HL-60 (cell line): ENCODE data around the gene LUM.

ENCODE experiments used
- GABPA ChIP-seq: IDR thresholded peaks from 2 replicates; pipeline ENCODE4 v1.6.1; 2012; ENCODE audit warnings: low read depth
- POLR2AphosphoS5 ChIP-seq: IDR thresholded peaks from 2 replicates; pipeline ENCODE4 v1.6.1; 2012; ENCODE audit warnings: low read depth
- REST ChIP-seq: IDR thresholded peaks from 2 replicates; pipeline ENCODE4 v1.6.1; 2012; ENCODE audit warnings: low read depth; ENCODE audit not compliant: insufficient replicate concordance
- SPI1 ChIP-seq: IDR thresholded peaks from 2 replicates; pipeline ENCODE4 v1.6.1; 2012; ENCODE audit warnings: low read depth, mild to moderate bottlenecking, borderline replicate concordance
- TF ChIP-seq, protein P1 (sequence below): IDR thresholded peaks from one replicate; pipeline ENCODE4 v1.5.1; 2011; ENCODE audit warnings: low read length, control low read depth, inconsistent platforms; ENCODE audit not compliant: insufficient read depth

GRCh38 chr12:91138337-91138920 lies 27.1 kb upstream of the LUM start:
- TF ChIP-seq, protein P1, sequence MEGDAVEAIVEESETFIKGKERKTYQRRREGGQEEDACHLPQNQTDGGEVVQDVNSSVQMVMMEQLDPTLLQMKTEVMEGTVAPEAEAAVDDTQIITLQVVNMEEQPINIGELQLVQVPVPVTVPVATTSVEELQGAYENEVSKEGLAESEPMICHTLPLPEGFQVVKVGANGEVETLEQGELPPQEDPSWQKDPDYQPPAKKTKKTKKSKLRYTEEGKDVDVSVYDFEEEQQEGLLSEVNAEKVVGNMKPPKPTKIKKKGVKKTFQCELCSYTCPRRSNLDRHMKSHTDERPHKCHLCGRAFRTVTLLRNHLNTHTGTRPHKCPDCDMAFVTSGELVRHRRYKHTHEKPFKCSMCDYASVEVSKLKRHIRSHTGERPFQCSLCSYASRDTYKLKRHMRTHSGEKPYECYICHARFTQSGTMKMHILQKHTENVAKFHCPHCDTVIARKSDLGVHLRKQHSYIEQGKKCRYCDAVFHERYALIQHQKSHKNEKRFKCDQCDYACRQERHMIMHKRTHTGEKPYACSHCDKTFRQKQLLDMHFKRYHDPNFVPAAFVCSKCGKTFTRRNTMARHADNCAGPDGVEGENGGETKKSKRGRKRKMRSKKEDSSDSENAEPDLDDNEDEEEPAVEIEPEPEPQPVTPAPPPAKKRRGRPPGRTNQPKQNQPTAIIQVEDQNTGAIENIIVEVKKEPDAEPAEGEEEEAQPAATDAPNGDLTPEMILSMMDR: no peak
- TF ChIP-seq POLR2AphosphoS5: no peak
- no peak for TF ChIP-seq SPI1
- no peak for TF ChIP-seq GABPA
- TF ChIP-seq REST: no peak
